Right lung (tissue), 5 donors: ENCODE data around the gene FRRS1L. TPM values are rescaled to one million over a fixed set of nuclear protein-coding genes. Genes with fewer than 3 reads are reported as not detected.

ENCODE experiments used
- DNase-seq, 2 donors: peaks; one replicate each; pipeline ENCODE4 v3.0.0-alpha.2; 2013
- polyA plus RNA-seq, 5 donors: library from polyadenylated mRNA; unstranded; fragments of 120-200 nt; gene quantifications; one replicate each; pipeline versions ENCODE4 v1.2.1 to v1.2.3, GENCODE V29; 2013; ENCODE audit warnings: inconsistent platforms in 1 of 5, low replicate concordance in 1 of 5; ENCODE audit not compliant: insufficient read length in 5 of 5, insufficient read depth in 1 of 5

Gene FRRS1L
- polyA plus RNA-seq, 5 donors = 1.7 to 6.0 (median 2.9) TPM

GRCh38 chr9:109179801-109180523, 12.9 kb upstream of the FRRS1L start:
- DNase-seq = no peak

GRCh38 chr9:109176963-109177362, 9.9 kb upstream of the FRRS1L start:
- DNase-seq = no peak

- no peak for DNase-seq
These were observed 9.3 kb upstream of the FRRS1L start for GRCh38 chr9:109176386-109176785.

- DNase-seq = no peak
These were observed 5.9 kb upstream of the FRRS1L start for GRCh38 chr9:109172935-109173334.

- no peak for DNase-seq
These were observed 4.9 kb upstream of the FRRS1L start for GRCh38 chr9:109171926-109172325.

- DNase-seq = no peak
These were observed 1.1 kb upstream of the FRRS1L start for GRCh38 chr9:109168170-109168569.

- DNase-seq = no peak
These were observed 667 bp upstream of the FRRS1L start for GRCh38 chr9:109167716-109168115.

GRCh38 chr9:109166171-109166770, 778 bp downstream of the FRRS1L start:
- no peak for DNase-seq

- no peak for DNase-seq
These were observed 3.0 kb downstream of the FRRS1L start for GRCh38 chr9:109164042-109164441.

- no peak for DNase-seq
These were observed 3.9 kb downstream of the FRRS1L start for GRCh38 chr9:109163194-109163593.

- DNase-seq = no peak
These were observed 4.4 kb downstream of the FRRS1L start for GRCh38 chr9:109162677-109163076.

- no peak for DNase-seq
These were observed 5.6 kb downstream of the FRRS1L start for GRCh38 chr9:109161471-109161870.

GRCh38 chr9:109159583-109159982, 7.5 kb downstream of the FRRS1L start:
- DNase-seq = no peak

GRCh38 chr9:109158651-109159050, 8.4 kb downstream of the FRRS1L start:
- DNase-seq = no peak

- DNase-seq = no peak
These were observed 10.3 kb downstream of the FRRS1L start for GRCh38 chr9:109156708-109157107.

- DNase-seq = no peak
These were observed 16.0 kb downstream of the FRRS1L start for GRCh38 chr9:109150925-109151545.

- no peak for DNase-seq
These were observed 17.3 kb downstream of the FRRS1L start for GRCh38 chr9:109149722-109150121.

- DNase-seq = no peak
These were observed 18.0 kb downstream of the FRRS1L start for GRCh38 chr9:109149089-109149488.

- DNase-seq = no peak
These were observed 22.0 kb downstream of the FRRS1L start for GRCh38 chr9:109145051-109145450.

- no peak for DNase-seq
These were observed 23.0 kb downstream of the FRRS1L start for GRCh38 chr9:109143881-109144562.

- DNase-seq = no peak
These were observed 25.7 kb downstream of the FRRS1L start for GRCh38 chr9:109141375-109141774.

- DNase-seq = no peak
These were observed 27.2 kb downstream of the FRRS1L start for GRCh38 chr9:109139851-109140250.

- no peak for DNase-seq
These were observed 28.6 kb downstream of the FRRS1L start for GRCh38 chr9:109138421-109138820.
